HepG2 (cell line): ENCODE data around the gene NHERF2. TPM values are rescaled to one million over a fixed set of nuclear protein-coding genes. Genes with fewer than 3 reads are reported as not detected.

ENCODE experiments used
- BORCS8-MEF2B ChIP-seq: sonication (generic); formaldehyde crosslinking; IDR thresholded peaks from 2 replicates; pipeline ENCODE4 v1.8.0; 2022; ENCODE audit warnings: mild to moderate bottlenecking, missing genetic modification reagents
- DNMT3B ChIP-seq: conservative IDR thresholded peaks from 2 replicates; pipeline ENCODE4 v1.6.1; 2016; ENCODE audit warnings: missing biosample characterization, control low read depth
- FOXM1 ChIP-seq: sonication (generic); formaldehyde crosslinking; IDR thresholded peaks from 2 replicates; pipeline ENCODE4 v1.5.0; 2020; ENCODE audit warnings: missing genetic modification reagents
- FOXP1 ChIP-seq, 2 experiments: fragments of 450-650 bp in 1 of 2; IDR thresholded peaks; 2 replicates each; pipeline ENCODE4 v1.6.1; 2017 to 2018; ENCODE audit warnings: antibody characterized with exemption in 1 of 2
- FUBP1 ChIP-seq: sonication (generic); formaldehyde crosslinking; IDR thresholded peaks from 2 replicates; pipeline ENCODE4 v1.5.1; 2020; ENCODE audit warnings: missing genetic modification reagents, mild to moderate bottlenecking, borderline replicate concordance
- GLI4 ChIP-seq: sonication (generic); formaldehyde crosslinking; IDR thresholded peaks from 2 replicates; pipeline ENCODE4 v1.5.1; 2020; ENCODE audit warnings: missing genetic modification reagents, mild to moderate bottlenecking, moderate library complexity, borderline replicate concordance
- GMEB2 ChIP-seq: IDR thresholded peaks from 2 replicates; pipeline ENCODE4 v1.6.1; 2016; ENCODE audit warnings: missing biosample characterization, missing genetic modification reagents, low read depth
- GRHL1 ChIP-seq: sonication (generic); formaldehyde crosslinking; conservative IDR thresholded peaks from 2 replicates; pipeline ENCODE4 v1.8.0; 2022; ENCODE audit warnings: missing genetic modification reagents
- MTA3 ChIP-seq: sonication (generic); formaldehyde crosslinking; IDR thresholded peaks from 2 replicates; pipeline ENCODE4 v1.4.0; 2020; ENCODE audit warnings: missing genetic modification reagents
- NFE2 ChIP-seq: sonication (generic); formaldehyde crosslinking; IDR thresholded peaks from 2 replicates; pipeline ENCODE4 v1.4.0; 2020; ENCODE audit warnings: missing genetic modification reagents
- NFYC ChIP-seq: IDR thresholded peaks from 2 replicates; pipeline ENCODE4 v1.6.1; 2016; ENCODE audit warnings: missing genetic modification reagents, missing compliant biosample characterization
- POLR2AphosphoS2 ChIP-seq: IDR thresholded peaks from 2 replicates; pipeline ENCODE4 v1.6.1; 2011; ENCODE audit warnings: low read depth, low read length, improper control_type of control experiment
- ZBTB3 ChIP-seq: sonication (generic); formaldehyde crosslinking; IDR thresholded peaks from 2 replicates; pipeline ENCODE4 v1.4.0; 2020; ENCODE audit warnings: low read depth, mild to moderate bottlenecking, moderate library complexity, missing genetic modification reagents, borderline replicate concordance
- ZFY ChIP-seq: sonication (generic); formaldehyde crosslinking; IDR thresholded peaks from 2 replicates; pipeline ENCODE4 v1.4.0; 2020; ENCODE audit warnings: missing genetic modification reagents
- ZKSCAN8 ChIP-seq: IDR thresholded peaks from 2 replicates; pipeline ENCODE4 v1.6.1; 2016; ENCODE audit warnings: borderline replicate concordance, missing genetic modification reagents, missing compliant biosample characterization
- ZNF260 ChIP-seq: sonication (generic); formaldehyde crosslinking; IDR thresholded peaks from 2 replicates; pipeline ENCODE4 v1.4.0; 2020; ENCODE audit warnings: missing genetic modification reagents, low read depth, mild to moderate bottlenecking, borderline replicate concordance
- ZNF33A ChIP-seq: sonication (generic); formaldehyde crosslinking; IDR thresholded peaks from 2 replicates; pipeline ENCODE4 v1.5.1; 2020; ENCODE audit warnings: missing genetic modification reagents, mild to moderate bottlenecking, moderate library complexity, borderline replicate concordance
- ZNF496 ChIP-seq: sonication (generic); formaldehyde crosslinking; IDR thresholded peaks from 2 replicates; pipeline ENCODE4 v1.8.1; 2023; ENCODE audit warnings: mild to moderate bottlenecking, moderate library complexity, missing genetic modification reagents; ENCODE audit not compliant: insufficient replicate concordance
- ZNF556 ChIP-seq: sonication (generic); formaldehyde crosslinking; IDR thresholded peaks from 2 replicates; pipeline ENCODE4 v1.4.0; 2020; ENCODE audit warnings: mild to moderate bottlenecking, missing genetic modification reagents, borderline replicate concordance
- ZNF558 ChIP-seq: sonication (generic); formaldehyde crosslinking; IDR thresholded peaks from 2 replicates; pipeline ENCODE4 v1.9.0; 2022; ENCODE audit warnings: mild to moderate bottlenecking, missing genetic modification reagents, borderline replicate concordance
- ZNF562 ChIP-seq: sonication (generic); formaldehyde crosslinking; IDR thresholded peaks from 2 replicates; pipeline ENCODE4 v1.8.0; 2022; ENCODE audit warnings: missing genetic modification reagents, borderline replicate concordance
- ZNF564 ChIP-seq: sonication (generic); formaldehyde crosslinking; IDR thresholded peaks from 2 replicates; pipeline ENCODE4 v1.8.1; 2023; ENCODE audit warnings: mild to moderate bottlenecking, missing genetic modification reagents
- ZNF598 ChIP-seq: sonication (generic); formaldehyde crosslinking; IDR thresholded peaks from 2 replicates; pipeline ENCODE4 v1.5.1; 2020; ENCODE audit warnings: mild to moderate bottlenecking, missing genetic modification reagents, borderline replicate concordance
- ZNF678 ChIP-seq: sonication (generic); formaldehyde crosslinking; IDR thresholded peaks from 2 replicates; pipeline ENCODE4 v1.4.0; 2020; ENCODE audit warnings: mild to moderate bottlenecking, missing genetic modification reagents
- ZNF737 ChIP-seq: sonication (generic); formaldehyde crosslinking; IDR thresholded peaks from 2 replicates; pipeline ENCODE4 v1.5.0; 2020; ENCODE audit warnings: missing genetic modification reagents, mild to moderate bottlenecking, borderline replicate concordance
- polyA plus RNA-seq, 8 experiments: library from polyadenylated mRNA; depleted of rRNA in 3 of 8; stranded (reverse) in 7 of 8; unstranded in 1 of 8; fragments of >200 nt; fragmentation: Illumina TruSeq in 4 of 8; extraction: Trizol in 4 of 8; gene quantifications; 2 replicates each; pipeline versions ENCODE4 v1.2.1 to v1.2.3, GENCODE V29; 2011 to 2016; ENCODE audit warnings: low read depth in 4 of 8, missing spikeins in 1 of 8, mixed read lengths in 1 of 8; ENCODE audit not compliant: insufficient read depth in 1 of 8
- total RNA-seq, 5 experiments: library from RNA; depleted of rRNA; stranded (reverse); fragments of >200 nt; fragmentation: Illumina TruSeq; extraction: Trizol; gene quantifications; 2 replicates each; pipeline ENCODE4 v1.2.3, GENCODE V29; 2016; ENCODE audit warnings: low read depth in 1 of 5

The NHERF2 gene
- total and polyA plus RNA-seq, 2 of the 13 experiments (the other 11 are each of a cell fraction or from before 2014, with no cell fraction given): 23.7 to 39.3 TPM

GRCh38 chr16:2047330-2048115, 20.8 kb downstream of the NHERF2 start, which contains the start of the genes NTHL1 and TSC2 (continued):
- TF ChIP-seq ZNF598 (0 out of 2 replicates have a peak, but pooled peaks have one; percentile 13), ZNF737 (CRISPR knock-in tag) (no peak), NFYC (CRISPR knock-in tag) (peak; percentile 55), DNMT3B (CRISPR knock-in tag) (no peak), FUBP1 (CRISPR knock-in tag) (peak; percentile 74; the same call in 1 of the 2 replicates), ZNF556 (CRISPR knock-in tag) (peak; percentile 52; the same call in 1 of the 2 replicates), BORCS8-MEF2B (CRISPR knock-in tag) (no peak; the same call in none of the 2 replicates), ZNF496 (CRISPR knock-in tag) (no peak), ZNF564 (CRISPR knock-in tag) (no peak), NFE2 (no peak), MTA3 (CRISPR knock-in tag) (no peak), ZNF562 (no peak), ZFY (CRISPR knock-in tag) (peak; percentile 91), GRHL1 (no peak), FOXM1 (CRISPR knock-in tag) (no peak), GLI4 (CRISPR knock-in tag) (no peak), POLR2AphosphoS2 (no peak), ZNF678 (CRISPR knock-in tag) (peak; percentile 54; the same call in 1 of the 2 replicates), ZNF33A (CRISPR knock-in tag) (peak; percentile 22; the same call in 1 of the 2 replicates), ZKSCAN8 (CRISPR knock-in tag) (peak; percentile 19; the same call in 1 of the 2 replicates), ZNF558 (no peak), FOXP1 (IDR thresholded peaks at IDR 0.05) (no peak), FOXP1 (CRISPR knock-in tag; IDR thresholded peaks at IDR 0.05) (no peak), ZNF260 (CRISPR knock-in tag) (no peak), GMEB2 (CRISPR knock-in tag) (peak; percentile 89), ZBTB3 (no peak)
